NCI-H345 treated with DMSO at 0.1 percent for 48 hours (cell line): ENCODE results near the gene RAB13.

Experiments
- DNase-seq: peaks from one replicate; lab custom pipeline; 2025; ENCODE audit not compliant: unreplicated experiment; lab: John Stamatoyannopoulos, UW

The RAB13 gene

DNA sequence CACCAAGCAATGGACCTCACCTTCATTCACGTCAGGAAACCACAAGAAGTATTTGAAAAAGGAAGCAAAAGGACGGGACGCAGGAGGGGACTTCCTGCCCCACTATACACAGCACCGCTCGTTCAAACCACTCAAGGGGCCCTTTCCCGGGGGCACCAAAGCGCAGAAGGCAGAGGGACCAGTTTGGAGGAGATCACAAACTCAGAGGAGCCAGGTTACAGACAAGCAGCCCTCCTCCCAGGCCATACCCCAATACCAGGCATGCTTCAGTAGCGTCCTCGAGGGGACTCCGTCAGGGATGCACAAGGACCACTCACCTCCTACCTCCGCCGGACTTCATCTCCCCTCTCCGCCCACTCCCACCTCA is 28.4 kb downstream of the RAB13 start:
- DNase-seq, result no peak

GRCh38 chr1:153956997-153957715 is 29.0 kb downstream of the RAB13 start:
- no peak for DNase-seq

GRCh38 chr1:153954826-153955225 is 31.3 kb downstream of the RAB13 start:
- DNase-seq, result no peak

DNA sequence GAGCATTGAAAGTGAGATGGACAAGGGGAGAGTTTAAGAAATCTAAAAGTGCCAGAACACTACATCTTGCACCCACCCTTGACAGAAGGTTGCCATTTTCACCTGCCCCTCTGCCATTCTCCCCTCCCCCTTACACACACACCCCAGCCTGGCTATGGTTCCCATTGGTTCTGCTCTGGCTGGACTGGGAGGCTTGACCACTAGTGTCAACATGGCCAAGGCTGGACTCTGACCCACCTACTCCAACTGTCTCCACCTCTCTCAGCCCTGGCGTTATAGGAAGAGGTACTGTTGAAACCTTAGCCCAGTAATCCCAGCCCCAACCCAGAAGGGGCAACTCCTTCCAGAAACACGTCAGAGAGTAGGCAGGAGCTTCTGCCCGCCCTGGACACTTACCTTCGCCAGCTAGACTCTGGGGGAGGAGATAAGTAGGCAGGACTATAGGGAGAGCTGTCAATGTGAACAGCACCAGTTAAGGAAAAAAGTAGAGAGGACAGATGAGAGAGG is 32.2 kb downstream of the RAB13 start:
- no peak for DNase-seq

DNA sequence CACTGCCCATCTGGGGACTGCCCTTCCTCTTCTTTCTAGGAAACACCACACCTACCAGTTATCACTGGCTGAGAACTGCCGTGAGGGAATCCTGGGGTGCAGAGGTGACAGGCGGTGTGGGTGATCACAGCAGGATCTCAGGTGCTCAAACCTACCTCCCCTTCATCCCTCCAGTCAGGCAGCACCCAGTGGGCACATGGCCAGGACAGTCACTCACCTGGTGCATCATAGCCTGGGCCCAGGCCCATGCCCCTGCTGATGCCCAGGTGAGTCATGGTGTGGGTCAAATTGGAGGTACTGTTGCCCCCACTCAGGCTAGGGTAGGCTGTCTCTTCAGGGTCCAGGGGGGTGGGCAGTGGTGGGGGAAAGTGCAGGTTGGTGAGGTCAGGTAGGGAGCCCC is 34.3 kb downstream of the RAB13 start:
- DNase-seq, result no peak

GRCh38 chr1:153951183-153951582 is 35.0 kb downstream of the RAB13 start:
- no peak for DNase-seq

DNA sequence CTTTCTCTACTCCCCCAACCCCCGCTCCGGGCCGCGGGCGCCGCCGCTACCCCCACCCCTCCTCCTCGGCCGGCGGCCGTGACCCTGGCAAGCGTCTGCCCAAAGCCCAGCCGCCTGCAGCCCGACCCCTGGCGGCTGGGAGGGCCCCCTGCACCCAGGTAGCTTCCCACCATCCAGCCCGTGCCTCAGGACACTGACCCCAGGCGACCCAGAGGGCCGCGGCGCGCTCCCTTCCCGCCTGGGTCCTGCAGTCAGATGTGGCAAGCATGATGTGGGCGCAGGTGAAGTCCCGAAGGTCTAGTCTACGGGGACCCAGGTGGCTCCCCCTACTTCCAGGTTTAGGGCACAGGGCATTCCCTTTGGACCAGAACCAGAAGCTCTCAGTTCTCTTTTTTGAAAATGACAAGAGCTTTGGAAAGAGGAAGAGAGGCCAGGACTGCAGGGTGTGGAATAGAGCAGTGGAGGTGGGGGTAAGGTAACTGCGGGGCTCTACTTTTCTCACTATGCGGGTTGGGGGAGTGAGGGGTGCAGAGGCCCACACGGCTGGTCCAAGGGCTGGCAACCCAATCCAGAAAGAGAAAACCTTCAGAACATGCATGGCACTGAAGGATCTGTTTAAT is 39.4 kb downstream of the RAB13 start, which contains the start of gene DENND4B:
DENND4B (minus strand) TSS at position 97 of the 620 bp plus-strand sequence. CDS start 2,344 bp downstream, outside the sequence.
- peak; percentile 70 for DNase-seq

- DNase-seq, result no peak
Observed at GRCh38 chr1:153945795-153946621, 40.1 kb downstream of the RAB13 start.

GRCh38 chr1:153945131-153945794 is 40.9 kb downstream of the RAB13 start:
- no peak for DNase-seq

- DNase-seq, result no peak
Observed at GRCh38 chr1:153944827-153945117, 41.4 kb downstream of the RAB13 start.

GRCh38 chr1:153944005-153944826 is 41.9 kb downstream of the RAB13 start:
- no peak for DNase-seq

- DNase-seq, result no peak
Observed at GRCh38 chr1:153942766-153943549, 43.2 kb downstream of the RAB13 start.

- DNase-seq, result no peak
Observed at GRCh38 chr1:153941826-153942725, 44.1 kb downstream of the RAB13 start.

DNA sequence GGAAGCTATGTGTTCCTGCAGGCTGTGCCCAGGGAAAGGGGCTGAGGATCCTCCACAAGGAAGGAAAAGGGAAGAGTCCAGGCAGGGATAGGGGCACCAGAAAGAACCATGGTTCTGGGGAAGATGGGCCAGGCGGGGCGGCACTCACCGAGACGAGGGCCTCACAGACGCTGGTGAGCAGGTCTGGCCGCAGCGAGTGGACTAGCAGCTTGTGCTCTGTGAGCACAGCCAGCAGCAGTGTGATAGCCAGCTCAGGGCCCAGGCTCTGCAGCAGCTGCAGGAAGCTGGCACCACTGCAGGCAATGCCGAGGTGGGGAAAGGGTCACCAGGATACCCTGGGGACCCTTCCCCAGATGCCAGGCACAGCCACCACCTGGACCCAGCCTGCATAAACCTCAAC is 45.4 kb downstream of the RAB13 start:
- DNase-seq, result no peak

DNA sequence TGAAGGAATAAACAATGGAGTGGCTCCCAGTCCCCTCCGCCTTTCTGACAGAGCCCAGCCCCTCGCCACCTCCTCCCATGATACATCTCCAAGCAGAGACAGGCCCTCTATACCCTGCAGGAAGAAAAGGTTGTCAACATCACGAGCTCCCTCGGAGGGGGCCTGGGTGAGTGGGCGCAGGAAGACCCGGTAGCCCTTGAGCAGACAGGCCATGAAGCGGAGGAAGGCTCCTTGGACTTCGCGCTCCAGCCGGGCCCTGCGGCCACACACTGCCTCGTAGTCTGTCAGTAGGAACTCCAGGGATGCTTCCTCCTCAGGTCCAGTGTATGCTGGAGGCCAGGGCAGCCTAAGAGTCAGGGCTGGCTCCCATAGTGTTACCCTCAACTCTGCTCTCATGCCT is 46.7 kb downstream of the RAB13 start:
- no peak for DNase-seq

GRCh38 chr1:153938996-153939395 is 47.1 kb downstream of the RAB13 start:
- no peak for DNase-seq

GRCh38 chr1:153937331-153937730 is 48.8 kb downstream of the RAB13 start:
- no peak for DNase-seq

- DNase-seq, result no peak
Observed at GRCh38 chr1:153936011-153936802, 49.9 kb downstream of the RAB13 start.
